ENCODE results near the gene GLUL. TPM values are rescaled to one million over a fixed set of nuclear protein-coding genes. Genes with fewer than 3 reads are reported as not detected.

GLUL gene
- total RNA-seq, 2 experiments from 2014 or later: 227 to 228 TPM

DNA sequence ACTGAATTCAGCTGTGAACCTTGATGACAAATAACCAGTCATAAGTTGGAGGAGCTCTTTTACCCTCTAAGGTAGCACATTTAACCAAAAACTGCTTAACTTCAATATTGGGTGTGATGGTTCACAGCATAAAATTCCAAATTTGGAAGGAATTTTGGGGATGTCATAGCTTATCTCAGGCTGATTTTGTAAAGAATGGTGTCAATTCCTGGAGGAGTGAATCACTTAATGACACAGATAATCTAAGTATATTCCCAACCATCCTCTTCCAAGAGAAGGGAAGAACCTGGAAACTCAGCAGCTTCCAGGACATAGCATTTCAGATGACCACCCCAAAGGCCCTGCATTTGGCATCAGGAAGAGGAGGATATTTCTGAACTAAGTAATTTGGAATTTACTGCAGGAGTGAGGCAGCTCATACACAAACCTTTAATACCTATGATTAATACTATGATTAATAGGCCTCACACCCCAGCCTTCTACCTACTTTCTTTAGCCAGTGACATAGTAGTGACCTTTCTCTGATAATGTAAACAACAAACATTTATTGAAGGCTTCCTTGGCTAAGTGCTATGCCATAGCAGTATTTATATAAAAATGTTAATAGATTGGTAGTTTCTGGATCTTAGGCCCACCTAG, 14.5 kb downstream of the GLUL start:
- Mint-ChIP-seq H3K36me3 (ENCODE audit: low read depth) (peaks cover 9% of the 10 kb centered on the region), H3K9me3 (no peaks in the 10 kb centered on the region), H3K4me1 (no peaks in the 10 kb centered on the region), H3K27me3 (peaks cover 3% of the 10 kb centered on the region), H3K4me3 (no peak overlapping the region), H3K27ac (no peak overlapping the region)
- ChIA-PET CTCF (interaction anchor here (1.1 to 1.8 kb wide), 2 partner anchors 232 to 234 kb away, joined by 3 to 5 read pairs; no protein-coding TSS in a partner anchor), POLR2A (no interaction called here)
- no peak for DNase-seq

DNA sequence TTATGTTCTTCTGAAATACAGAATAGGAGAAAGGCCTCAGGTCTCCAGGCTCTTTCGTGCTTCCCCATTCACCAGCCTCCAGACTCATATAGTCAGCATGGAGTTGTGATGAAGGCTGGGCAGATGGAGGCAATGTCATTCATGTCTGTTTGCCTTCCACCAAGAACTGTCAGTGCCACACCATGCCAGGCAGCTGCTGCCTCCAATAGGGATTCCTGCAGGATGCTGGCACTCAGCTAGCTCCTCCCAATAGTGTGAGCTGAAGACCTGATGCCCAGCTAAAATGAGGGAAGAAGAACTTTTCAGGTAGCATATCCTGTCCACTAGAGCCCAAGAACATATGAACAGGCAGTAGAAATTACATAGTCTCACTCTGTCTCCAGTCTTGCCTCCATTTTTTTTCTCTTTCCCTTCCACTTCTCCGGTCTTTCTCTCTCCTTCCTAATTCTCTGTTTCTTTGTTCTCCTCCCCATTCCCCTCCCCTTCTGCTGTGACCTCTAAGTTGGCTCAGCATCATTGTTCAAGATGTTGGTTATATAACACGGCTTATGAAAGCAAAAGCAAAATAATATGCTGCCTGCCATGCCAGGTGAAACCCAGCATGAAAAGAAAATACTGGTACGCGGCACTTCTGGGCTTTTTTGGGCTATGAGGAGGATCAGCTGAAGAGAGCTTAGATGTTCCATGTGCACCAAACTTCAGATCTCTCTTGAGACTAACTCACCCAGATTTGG, 17.3 kb downstream of the GLUL start:
- H3K36me3 Mint-ChIP-seq (ENCODE audit: low read depth): no peaks in the 10 kb centered on the region
- no peaks in the 10 kb centered on the region for H3K4me1 Mint-ChIP-seq
- no peak overlapping the region for H3K4me3 Mint-ChIP-seq
- POLR2A ChIA-PET: no interaction called here
- H3K27me3 Mint-ChIP-seq: peaks cover 4% of the 10 kb centered on the region
- CTCF ChIA-PET: interaction anchor here (0.7 kb wide), 1 partner anchor 12 kb away, joined by 8 read pairs; no protein-coding TSS in a partner anchor
- H3K27ac Mint-ChIP-seq: no peak overlapping the region
- H3K9me3 Mint-ChIP-seq: no peaks in the 10 kb centered on the region
- no peak for DNase-seq

DNA sequence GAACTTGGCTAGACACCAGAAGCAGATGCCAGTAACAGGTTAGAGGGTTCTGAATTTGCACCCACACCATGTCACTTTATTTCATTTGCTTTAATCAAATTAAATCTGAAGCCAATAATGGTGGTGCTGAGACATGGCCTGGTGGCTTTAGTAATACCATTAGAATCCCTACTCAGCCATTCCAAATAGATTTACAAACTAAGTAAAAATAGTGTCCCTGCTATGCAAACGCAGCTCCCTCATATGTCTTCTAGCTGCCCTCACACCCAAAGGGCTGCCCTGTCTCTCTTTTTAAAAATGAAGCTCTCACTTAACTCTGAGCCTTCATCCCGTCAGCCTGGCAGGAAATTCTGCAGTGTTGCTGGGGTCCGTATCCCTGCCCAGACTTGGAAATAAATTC, 21.1 kb downstream of the GLUL start:
- ChIA-PET POLR2A (no interaction called here), CTCF (no interaction called here)
- H3K27me3 Mint-ChIP-seq: peaks cover 16% of the 10 kb centered on the region
- DNase-seq: no peak
- H3K9me3 Mint-ChIP-seq: no peaks in the 10 kb centered on the region
- H3K4me1 Mint-ChIP-seq: no peaks in the 10 kb centered on the region
- H3K4me3 Mint-ChIP-seq: no peak overlapping the region
- H3K27ac Mint-ChIP-seq: no peak overlapping the region
- H3K36me3 Mint-ChIP-seq (ENCODE audit: low read depth): no peaks in the 10 kb centered on the region

DNA sequence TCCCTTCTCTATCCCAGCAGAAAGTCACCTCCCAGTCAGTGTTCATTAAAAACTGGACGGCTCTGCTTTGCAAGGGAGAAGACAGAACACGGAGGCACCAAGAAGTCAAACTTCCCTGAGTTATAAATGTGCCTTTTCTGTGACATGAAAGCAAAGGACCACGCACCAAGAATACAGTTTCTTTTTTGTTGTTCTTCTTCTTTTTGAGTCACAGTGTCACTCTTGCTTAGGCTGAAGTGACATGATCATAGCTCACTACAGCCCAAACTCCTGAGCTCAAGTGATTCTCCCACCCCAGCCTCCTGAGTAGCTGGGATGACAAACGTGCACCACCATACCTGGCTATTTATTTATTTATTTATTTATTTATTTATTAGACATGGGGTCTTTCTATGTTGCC, 22.7 kb downstream of the GLUL start:
- DNase-seq: no peak
- no peaks in the 10 kb centered on the region for H3K4me1 Mint-ChIP-seq
- peaks cover 18% of the 10 kb centered on the region for H3K27me3 Mint-ChIP-seq
- H3K4me3 Mint-ChIP-seq: no peak overlapping the region
- no peak overlapping the region for H3K27ac Mint-ChIP-seq
- no peaks in the 10 kb centered on the region for H3K9me3 Mint-ChIP-seq
- ChIA-PET CTCF (interaction anchor here (0.9 kb wide), 1 partner anchor 226 kb away, joined by 3 read pairs; no protein-coding TSS in a partner anchor), POLR2A (no interaction called here)
- no peaks in the 10 kb centered on the region for H3K36me3 Mint-ChIP-seq (ENCODE audit: low read depth)

DNA sequence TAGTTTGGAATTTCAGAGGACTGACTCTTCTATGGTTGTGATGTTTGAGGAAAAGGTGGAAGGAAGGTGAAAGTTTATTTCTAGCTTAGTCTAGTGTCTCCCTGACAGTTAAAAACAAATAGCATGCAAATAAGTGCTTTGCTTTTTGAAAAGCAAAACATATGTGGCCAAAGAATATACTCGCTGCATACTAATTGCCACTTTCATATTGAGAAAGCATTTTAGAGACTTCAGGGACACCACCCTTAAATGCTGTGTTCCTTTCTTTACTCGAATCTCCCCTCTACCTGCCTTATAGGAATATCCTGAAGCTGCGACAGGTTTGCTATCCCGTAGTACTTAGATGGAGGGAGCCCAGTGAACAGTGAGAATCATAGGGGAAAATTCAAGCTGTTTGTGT, 23.2 kb downstream of the GLUL start:
- Mint-ChIP-seq H3K27me3 (peaks cover 18% of the 10 kb centered on the region), H3K9me3 (no peaks in the 10 kb centered on the region), H3K36me3 (ENCODE audit: low read depth) (no peaks in the 10 kb centered on the region), H3K27ac (no peak overlapping the region), H3K4me1 (no peaks in the 10 kb centered on the region), H3K4me3 (no peak overlapping the region)
- CTCF ChIA-PET: interaction anchor here (0.9 kb wide), 1 partner anchor 225 kb away, joined by 3 read pairs; no protein-coding TSS in a partner anchor
- POLR2A ChIA-PET: no interaction called here
- no peak for DNase-seq

DNA sequence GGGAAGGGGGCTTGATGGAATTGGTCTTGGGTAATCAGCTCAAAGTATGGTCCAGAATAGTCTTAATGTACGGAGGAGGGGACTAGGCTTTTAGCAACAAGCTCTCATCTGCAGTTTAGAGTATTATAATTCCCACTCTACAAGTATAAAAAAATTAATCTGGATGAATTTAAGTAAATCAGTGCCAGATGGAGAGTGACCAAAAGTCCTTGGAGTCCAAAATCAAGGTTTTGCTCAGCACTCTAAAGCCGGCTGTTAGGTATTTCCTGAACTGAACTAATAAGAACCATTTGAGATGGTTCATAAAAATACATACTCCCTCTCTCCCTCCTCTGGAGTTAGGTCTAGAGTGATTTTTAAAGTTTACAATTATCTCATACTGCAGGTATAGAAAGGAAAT, 23.7 kb downstream of the GLUL start:
- Mint-ChIP-seq H3K9me3 (no peaks in the 10 kb centered on the region), H3K4me1 (no peaks in the 10 kb centered on the region), H3K27me3 (peaks cover 15% of the 10 kb centered on the region), H3K36me3 (ENCODE audit: low read depth) (no peaks in the 10 kb centered on the region), H3K27ac (no peak overlapping the region), H3K4me3 (no peak overlapping the region)
- DNase-seq: no peak
- ChIA-PET CTCF (no interaction called here), POLR2A (no interaction called here)

DNA sequence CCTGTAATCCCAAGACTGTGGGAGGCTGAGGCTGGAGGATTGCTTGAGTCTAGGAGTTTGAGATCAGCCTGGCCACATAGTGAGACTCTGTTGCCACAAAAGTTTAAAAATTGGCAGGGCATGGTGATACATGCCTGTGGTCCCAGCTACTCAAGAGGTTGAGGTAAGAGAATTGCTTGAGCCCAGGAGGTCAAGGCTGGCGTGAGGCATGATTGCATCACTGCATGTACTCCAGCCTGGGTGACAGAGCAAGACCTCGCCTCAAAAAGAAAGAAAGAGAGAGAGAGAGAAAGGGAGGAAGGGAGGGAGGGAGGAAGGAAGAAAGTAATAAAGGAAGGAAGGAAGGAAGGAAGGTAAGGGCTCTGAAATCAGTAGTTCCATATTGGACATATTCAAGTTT, 25.0 kb downstream of the GLUL start:
- POLR2A ChIA-PET: no interaction called here
- H3K27me3 Mint-ChIP-seq: peaks cover 15% of the 10 kb centered on the region
- H3K27ac Mint-ChIP-seq: no peak overlapping the region
- H3K4me3 Mint-ChIP-seq: no peak overlapping the region
- H3K36me3 Mint-ChIP-seq (ENCODE audit: low read depth): no peaks in the 10 kb centered on the region
- no peak for DNase-seq
- H3K4me1 Mint-ChIP-seq: no peaks in the 10 kb centered on the region
- CTCF ChIA-PET: no interaction called here
- H3K9me3 Mint-ChIP-seq: no peaks in the 10 kb centered on the region

DNA sequence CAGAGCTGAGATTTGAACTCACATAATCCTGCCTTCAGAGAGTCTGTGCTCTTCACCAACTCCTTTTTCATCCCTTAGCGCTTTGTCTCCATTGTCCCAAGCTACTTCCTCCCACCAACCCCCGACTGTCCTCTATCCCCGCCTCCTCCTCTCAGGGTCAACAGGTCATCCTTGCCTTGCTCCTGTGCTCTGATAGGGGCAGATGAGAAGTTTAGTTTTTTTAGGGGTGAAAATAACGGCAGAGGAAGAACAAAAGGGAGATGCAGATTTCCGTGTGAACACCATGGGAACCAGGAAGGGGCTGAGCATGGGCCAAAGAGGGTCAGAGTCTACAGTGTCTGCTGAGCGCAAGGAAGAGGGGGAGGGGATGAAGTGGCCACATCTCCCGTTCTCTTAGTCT, 31.9 kb downstream of the GLUL start:
- no peak overlapping the region for H3K27ac Mint-ChIP-seq
- no peak overlapping the region for H3K4me3 Mint-ChIP-seq
- ChIA-PET POLR2A (no interaction called here), CTCF (no interaction called here)
- H3K27me3 Mint-ChIP-seq: peaks cover 6% of the 10 kb centered on the region
- H3K4me1 Mint-ChIP-seq: no peaks in the 10 kb centered on the region
- H3K9me3 Mint-ChIP-seq: no peaks in the 10 kb centered on the region
- H3K36me3 Mint-ChIP-seq (ENCODE audit: low read depth): no peaks in the 10 kb centered on the region
- DNase-seq: no peak

DNA sequence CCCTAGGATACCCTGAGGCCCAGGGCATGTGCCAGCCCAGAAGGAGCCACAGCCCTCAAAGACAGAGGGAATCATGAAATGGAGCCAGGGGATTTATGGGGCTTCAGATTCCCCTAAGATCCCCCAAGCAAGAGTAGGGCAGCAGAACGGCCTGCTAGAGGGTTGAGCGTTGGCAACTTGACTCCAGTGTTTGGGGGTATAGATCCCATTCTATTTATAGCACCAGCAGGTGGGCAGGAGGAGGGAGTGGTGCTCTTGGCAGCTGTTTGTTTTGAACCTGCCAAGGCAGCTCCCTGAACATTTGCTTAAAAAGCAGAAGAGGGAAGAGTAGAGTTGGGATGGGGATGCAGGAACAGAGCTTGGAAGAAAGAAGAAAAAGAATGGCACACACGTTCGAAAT, 33.7 kb downstream of the GLUL start:
- Mint-ChIP-seq H3K36me3 (ENCODE audit: low read depth) (no peaks in the 10 kb centered on the region), H3K4me3 (no peak overlapping the region), H3K27ac (no peak overlapping the region), H3K27me3 (peaks cover 6% of the 10 kb centered on the region), H3K9me3 (no peaks in the 10 kb centered on the region), H3K4me1 (no peaks in the 10 kb centered on the region)
- POLR2A ChIA-PET: no interaction called here
- no peak for DNase-seq
- CTCF ChIA-PET: no interaction called here

DNA sequence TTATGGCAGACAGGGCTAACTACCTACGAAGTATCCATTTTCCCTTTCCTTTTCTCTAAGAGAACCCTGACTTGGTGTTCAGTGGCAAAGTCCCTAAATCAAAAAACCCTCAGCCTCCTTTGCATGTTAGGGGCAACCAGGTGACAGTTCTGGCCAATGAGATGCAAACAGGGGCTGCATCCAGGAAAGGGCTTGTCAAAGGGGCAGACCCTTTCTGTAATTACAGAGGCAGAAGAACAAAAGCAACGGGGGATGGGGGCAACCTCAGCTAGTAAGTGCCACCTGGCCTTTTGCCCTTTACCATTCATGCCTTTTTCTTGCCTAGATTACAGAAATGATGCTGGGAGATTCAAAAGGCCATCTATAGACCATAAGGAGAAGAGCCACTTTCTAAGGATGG, 34.4 kb downstream of the GLUL start:
- no peak overlapping the region for H3K27ac Mint-ChIP-seq
- H3K4me3 Mint-ChIP-seq: no peak overlapping the region
- ChIA-PET POLR2A (no interaction called here), CTCF (no interaction called here)
- no peak for DNase-seq
- H3K27me3 Mint-ChIP-seq: peaks cover 6% of the 10 kb centered on the region
- H3K9me3 Mint-ChIP-seq: no peaks in the 10 kb centered on the region
- no peaks in the 10 kb centered on the region for H3K36me3 Mint-ChIP-seq (ENCODE audit: low read depth)
- no peaks in the 10 kb centered on the region for H3K4me1 Mint-ChIP-seq

DNA sequence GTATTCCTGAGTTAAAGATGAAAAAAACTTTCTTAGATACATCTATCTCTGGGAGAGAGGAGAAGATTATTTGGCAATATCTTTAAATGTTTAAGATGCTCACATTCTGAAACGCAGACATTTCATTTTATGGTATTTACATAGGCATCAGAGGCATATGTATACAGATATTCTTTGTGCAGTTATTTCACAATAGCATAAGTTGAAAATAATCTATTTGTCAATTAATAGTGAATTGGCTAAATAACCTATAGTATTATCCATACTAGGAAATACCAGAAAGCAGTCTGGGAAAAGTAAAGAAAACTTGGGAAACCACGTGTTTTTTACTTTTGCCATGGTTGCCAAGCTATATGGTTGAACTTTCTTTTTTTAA, 35.9 kb downstream of the GLUL start:
- H3K27me3 Mint-ChIP-seq: peaks cover 9% of the 10 kb centered on the region
- no peaks in the 10 kb centered on the region for H3K9me3 Mint-ChIP-seq
- POLR2A ChIA-PET: no interaction called here
- no peaks in the 10 kb centered on the region for H3K4me1 Mint-ChIP-seq
- DNase-seq: no peak
- no peak overlapping the region for H3K4me3 Mint-ChIP-seq
- CTCF ChIA-PET: no interaction called here
- H3K27ac Mint-ChIP-seq: no peak overlapping the region
- H3K36me3 Mint-ChIP-seq (ENCODE audit: low read depth): no peaks in the 10 kb centered on the region

DNA sequence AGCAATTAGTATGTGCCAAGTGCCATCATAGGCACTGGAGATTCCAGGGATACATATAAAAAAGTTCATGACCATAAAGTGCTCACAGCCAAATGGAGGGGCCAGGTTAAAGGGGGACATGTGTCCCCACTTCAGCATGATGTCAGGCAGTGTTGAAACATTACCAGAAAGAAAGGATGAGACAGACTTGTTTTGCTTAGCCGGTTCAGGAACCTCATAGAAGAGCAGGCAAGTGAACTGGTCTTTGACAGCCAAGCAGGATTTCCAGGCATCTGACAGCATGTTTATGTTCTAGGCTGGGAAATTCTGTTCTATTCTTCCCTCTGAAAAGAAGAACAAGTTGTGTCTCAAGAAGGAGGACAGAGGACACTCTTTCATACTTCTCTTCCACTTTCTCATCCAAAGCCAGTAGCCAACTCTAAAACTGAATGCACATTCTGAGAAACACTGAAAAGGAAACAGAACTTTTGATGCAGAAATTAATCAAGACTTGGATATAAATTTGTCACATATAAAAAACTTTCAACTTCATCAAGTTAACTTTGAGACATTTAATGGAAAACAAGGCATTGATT, 39.7 kb downstream of the GLUL start:
- Mint-ChIP-seq H3K27ac (no peak overlapping the region), H3K36me3 (ENCODE audit: low read depth) (no peaks in the 10 kb centered on the region), H3K4me3 (no peak overlapping the region), H3K9me3 (no peaks in the 10 kb centered on the region), H3K27me3 (peaks cover 7% of the 10 kb centered on the region), H3K4me1 (no peaks in the 10 kb centered on the region)
- POLR2A ChIA-PET: no interaction called here
- CTCF ChIA-PET: no interaction called here
- DNase-seq: no peak

DNA sequence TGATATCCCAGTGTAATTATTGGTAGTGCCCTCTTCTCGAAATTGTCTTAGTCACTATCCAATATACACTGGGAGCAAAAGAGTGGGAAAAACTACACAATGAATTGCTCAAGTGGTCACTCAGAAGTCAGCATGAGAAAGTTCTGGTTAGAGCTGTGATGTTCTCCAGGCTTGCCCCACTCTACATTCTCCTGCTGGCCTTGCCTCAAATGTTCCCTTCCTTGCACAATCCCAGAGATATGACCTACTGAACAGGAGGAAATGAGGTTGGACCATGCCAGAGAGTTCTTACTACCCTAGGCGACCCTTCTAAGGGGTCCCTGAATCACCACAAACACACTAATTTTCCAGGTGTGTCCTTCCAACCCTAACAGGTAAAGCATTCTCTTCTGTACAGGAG, 40.8 kb downstream of the GLUL start:
- H3K4me1 Mint-ChIP-seq: no peaks in the 10 kb centered on the region
- CTCF ChIA-PET: no interaction called here

More for the DNA sequence above, 40.8 kb downstream of the GLUL start:
- Mint-ChIP-seq H3K4me3 (no peak overlapping the region), H3K9me3 (no peaks in the 10 kb centered on the region), H3K36me3 (ENCODE audit: low read depth) (no peaks in the 10 kb centered on the region), H3K27me3 (peaks cover 3% of the 10 kb centered on the region), H3K27ac (no peak overlapping the region)
- POLR2A ChIA-PET: no interaction called here
- DNase-seq: no peak

All from activated CD4-positive, alpha-beta memory T cell treated with anti-CD3 and anti-CD28 coated beads, Interleukin-2, amount 10 ng/mL, durations not matched to agents 7 days and 5 days (primary cell).